NCI-H2171 (cell line): ENCODE measurements around the gene ZNF155.

Experiments used
- DNase-seq: peaks from one replicate; lab custom pipeline; 2025; lab: John Stamatoyannopoulos, UW

ZNF155 gene

GRCh38 chr19:44003461-44004009 lies 19.5 kb downstream of the ZNF155 start:
- no peak for DNase-seq

- DNase-seq, result no peak
These were observed 22.0 kb downstream of the ZNF155 start for GRCh38 chr19:44005973-44006372.

- no peak for DNase-seq
These were observed 23.5 kb downstream of the ZNF155 start for GRCh38 chr19:44007473-44007872.

GRCh38 chr19:44010468-44010867 lies 26.5 kb downstream of the ZNF155 start:
- DNase-seq, result no peak

- DNase-seq, result no peak
These were observed 35.5 kb downstream of the ZNF155 start for GRCh38 chr19:44019498-44019897.

GRCh38 chr19:44021221-44021620 lies 37.2 kb downstream of the ZNF155 start:
- no peak for DNase-seq

- DNase-seq, result no peak
These were observed 40.9 kb downstream of the ZNF155 start for GRCh38 chr19:44024900-44025216.

- DNase-seq, result peak; percentile 69
These were observed 41.4 kb downstream of the ZNF155 start, which contains the start of gene ZNF222 for GRCh38 chr19:44025217-44025936. Gene ZNF222, plus strand, starts transcription at chr19:44025379. Its CDS starts 58 bp downstream, at chr19:44025437.

GRCh38 chr19:44026622-44027021 lies 42.6 kb downstream of the ZNF155 start:
- no peak for DNase-seq

- DNase-seq, result no peak
These were observed 48.1 kb downstream of the ZNF155 start for GRCh38 chr19:44032001-44032610.

GRCh38 chr19:44042147-44042546 lies 58.2 kb downstream of the ZNF155 start:
- no peak for DNase-seq
